IMR-90 (cell line): ENCODE results near the gene RNPC3. TPM values are rescaled to one million over a fixed set of nuclear protein-coding genes. Genes with fewer than 3 reads are reported as not detected.
A peak's percentile ranks its signal among the peaks of the same experiment; 100 is the strongest.

ENCODE experiments used
- ATAC-seq: fragments of 200-7000 bp; cut with Tn5 transposase; 2 replicates; pipeline ENCODE4 v1.9.1; 2020; ENCODE audit warnings: low read depth, mild to moderate bottlenecking, moderate library complexity
- BruUV-seq: library from RNA; stranded (reverse); fragments of 400-500 nt; replicated peaks from 2 replicates; lab custom pipeline; 2021; lab: Mats Ljungman, UMichigan
- CTCF ChIA-PET: fragments of 300-600 bp; formaldehyde crosslinking; extraction: SDS; loops from one replicate; lab custom pipeline; 2021; ENCODE audit warnings: antibody characterized with exemption; lab: Yijun Ruan, JAX
- POLR2A ChIA-PET: fragments of 300-600 bp; sonication (Branson Sonifier 250); formaldehyde crosslinking; loops from one replicate; lab custom pipeline; 2022; ENCODE audit warnings: antibody characterized with exemption; ENCODE audit not compliant: unreplicated experiment; lab: Charles Lee
- DNase-seq: peaks from one replicate; pipeline ENCODE4 v3.0.0; 2013
- H2AFZ ChIP-seq: replicated peaks from 2 replicates; pipeline ENCODE3; 2013; ENCODE audit warnings: low read length, mild to moderate bottlenecking; ENCODE audit not compliant: poor library complexity
- H2AK5ac ChIP-seq: 2 replicates; pipeline ENCODE4 v1.6.1; 2013; ENCODE audit warnings: low read depth, low read length, inconsistent platforms
- H2AK9ac ChIP-seq: replicated peaks from 2 replicates; pipeline ENCODE3; 2013; ENCODE audit warnings: mild to moderate bottlenecking, low read depth, low read length, moderate library complexity; ENCODE audit not compliant: poor library complexity
- H2BK120ac ChIP-seq: 2 replicates; pipeline ENCODE4 v1.6.1; 2013; ENCODE audit warnings: low read depth, low read length, inconsistent platforms
- H2BK15ac ChIP-seq: 3 replicates; pipeline ENCODE4 v1.6.1; 2013; ENCODE audit warnings: low read depth, low read length, inconsistent platforms
- H2BK20ac ChIP-seq: 2 replicates; pipeline ENCODE4 v1.6.1; 2013; ENCODE audit warnings: low read depth, mild to moderate bottlenecking, inconsistent platforms, low read length, moderate library complexity
- H2BK5ac ChIP-seq: 2 replicates; pipeline ENCODE4 v1.6.1; 2013; ENCODE audit warnings: mild to moderate bottlenecking, low read depth, low read length, inconsistent platforms; ENCODE audit not compliant: poor library complexity, severe bottlenecking
- H3K14ac ChIP-seq: replicated peaks from 2 replicates; pipeline ENCODE4 v1.6.1; 2013; ENCODE audit warnings: low read depth, low read length, inconsistent platforms
- H3K18ac ChIP-seq: 2 replicates; pipeline ENCODE4 v1.6.1; 2013; ENCODE audit warnings: low read depth, low read length, control low read depth
- H3K23ac ChIP-seq: 2 replicates; pipeline ENCODE4 v1.6.1; 2013; ENCODE audit warnings: low read depth, low read length, inconsistent platforms
- H3K27ac ChIP-seq: 2 replicates; pipeline ENCODE4 v1.5.1; 2013; ENCODE audit warnings: mild to moderate bottlenecking, control low read depth, low read length; ENCODE audit not compliant: insufficient read depth
- H3K27me3 ChIP-seq: 2 replicates; pipeline ENCODE4 v1.6.1; 2013; ENCODE audit warnings: low read length; ENCODE audit not compliant: control insufficient read depth, insufficient read depth
- H3K36me3 ChIP-seq: 2 replicates; pipeline ENCODE4 v1.6.1; 2013; ENCODE audit warnings: low read length, mixed read lengths; ENCODE audit not compliant: control insufficient read depth, insufficient read depth
- H3K4ac ChIP-seq: 2 replicates; pipeline ENCODE4 v1.6.1; 2013; ENCODE audit warnings: low read depth, low read length, inconsistent platforms
- H3K4me1 ChIP-seq: 2 replicates; pipeline ENCODE4 v1.6.1; 2013; ENCODE audit warnings: low read length, mixed read lengths; ENCODE audit not compliant: control insufficient read depth, insufficient read depth
- H3K4me2 ChIP-seq: 2 replicates; pipeline ENCODE4 v1.6.1; 2013; ENCODE audit warnings: low read depth, mild to moderate bottlenecking, control low read depth, low read length, moderate library complexity
- H3K4me3 ChIP-seq: 2 replicates; pipeline ENCODE4 v1.5.1; 2013; ENCODE audit warnings: low read depth, mild to moderate bottlenecking, control low read depth, low read length, moderate library complexity; ENCODE audit not compliant: insufficient read depth
- H3K56ac ChIP-seq: 2 replicates; pipeline ENCODE4 v1.6.1; 2013; ENCODE audit warnings: low read length, inconsistent platforms; ENCODE audit not compliant: insufficient read depth; ENCODE audit errors: extremely low read depth
- H3K79me1 ChIP-seq, 2 experiments: 2 replicates each; pipeline ENCODE4 v1.6.1; 2013; ENCODE audit warnings: low read length in 2 of 2, inconsistent platforms in 1 of 2, low read depth in 1 of 2
- H3K9ac ChIP-seq: 2 replicates; pipeline ENCODE4 v1.6.1; 2013; ENCODE audit warnings: low read depth, low read length, control low read depth
- H3K9me1 ChIP-seq: 2 replicates; pipeline ENCODE4 v1.6.1; 2013; ENCODE audit warnings: low read length, inconsistent platforms; ENCODE audit not compliant: insufficient read depth
- H3K9me3 ChIP-seq: 2 replicates; pipeline ENCODE4 v1.6.1; 2013; ENCODE audit warnings: low read length; ENCODE audit not compliant: control insufficient read depth, insufficient read depth
- H4K20me1 ChIP-seq: 2 replicates; pipeline ENCODE4 v1.6.1; 2013; ENCODE audit warnings: low read length, inconsistent platforms; ENCODE audit not compliant: insufficient read depth
- H4K5ac ChIP-seq: 2 replicates; pipeline ENCODE4 v1.6.1; 2013; ENCODE audit warnings: mild to moderate bottlenecking, low read depth, low read length, control low read depth
- H4K8ac ChIP-seq, 2 experiments: 2 replicates each; pipeline ENCODE4 v1.6.1; 2013; ENCODE audit warnings: low read depth in 2 of 2, low read length in 2 of 2, control low read depth in 1 of 2, inconsistent platforms in 1 of 2
- H4K91ac ChIP-seq: 2 replicates; pipeline ENCODE4 v1.6.1; 2013; ENCODE audit warnings: low read depth, low read length, inconsistent platforms; ENCODE audit not compliant: insufficient read depth
- BHLHE40 ChIP-seq: fragments of 150-350 bp; IDR thresholded peaks from 2 replicates; pipeline ENCODE4 v1.6.1; 2016; ENCODE audit warnings: mild to moderate bottlenecking, low read depth, low read length
- CEBPB ChIP-seq: IDR thresholded peaks from 2 replicates; pipeline ENCODE4 v1.6.1; 2012; ENCODE audit warnings: low read depth, low read length, improper control_type of control experiment
- CHD1 ChIP-seq: IDR thresholded peaks from 2 replicates; pipeline ENCODE4 v1.6.1; 2012; ENCODE audit warnings: low read depth, low read length, improper control_type of control experiment
- CTCF ChIP-seq: conservative IDR thresholded peaks from 2 replicates; pipeline ENCODE4 v1.5.1; 2012; ENCODE audit warnings: mild to moderate bottlenecking, low read depth, low read length, improper control_type of control experiment
- ELK1 ChIP-seq: fragments of 150-350 bp; IDR thresholded peaks from 2 replicates; pipeline ENCODE4 v1.6.1; 2016; ENCODE audit warnings: low read depth, mild to moderate bottlenecking, low read length, moderate library complexity, borderline replicate concordance
- FOS ChIP-seq: fragments of 150-350 bp; IDR thresholded peaks from 2 replicates; pipeline ENCODE4 v1.6.1; 2016; ENCODE audit warnings: low read depth, low read length
- MAFK ChIP-seq: IDR thresholded peaks from 2 replicates; pipeline ENCODE4 v1.6.1; 2012; ENCODE audit warnings: low read depth, low read length, improper control_type of control experiment
- MAZ ChIP-seq: IDR thresholded peaks from 2 replicates; pipeline ENCODE4 v1.6.1; 2012; ENCODE audit warnings: low read depth, mild to moderate bottlenecking, low read length, improper control_type of control experiment, moderate library complexity, borderline replicate concordance
- MXI1 ChIP-seq: IDR thresholded peaks from 2 replicates; pipeline ENCODE4 v1.6.1; 2012; ENCODE audit warnings: low read depth, mild to moderate bottlenecking, low read length, moderate library complexity, borderline replicate concordance
- NFE2L2 ChIP-seq: fragments of 150-350 bp; IDR thresholded peaks from 2 replicates; pipeline ENCODE4 v1.6.1; 2016; ENCODE audit warnings: low read depth, mild to moderate bottlenecking, low read length
- RAD21 ChIP-seq: IDR thresholded peaks from 2 replicates; pipeline ENCODE4 v1.6.1; 2012; ENCODE audit warnings: low read length, improper control_type of control experiment
- RFX5 ChIP-seq: IDR thresholded peaks from 2 replicates; pipeline ENCODE4 v1.8.0; 2012; ENCODE audit warnings: low read depth, mild to moderate bottlenecking, low read length, moderate library complexity
- SMC3 ChIP-seq: fragments of 150-350 bp; IDR thresholded peaks from 2 replicates; pipeline ENCODE4 v1.6.1; 2016; ENCODE audit warnings: low read depth, mild to moderate bottlenecking, antibody characterized with exemption, low read length, moderate library complexity
- USF2 ChIP-seq: fragments of 150-350 bp; IDR thresholded peaks from 2 replicates; pipeline ENCODE4 v1.6.1; 2017; ENCODE audit warnings: mild to moderate bottlenecking, antibody characterized with exemption, low read length, low read depth
- WGBS, 2 experiments: methylation state at CpG; one replicate each; pipeline versions ENCODE4 v1.1.5 to v1.1.7; 2013; ENCODE audit warnings: missing lambda C conversion rate in 2 of 2; ENCODE audit not compliant: insufficient read length in 1 of 2; ENCODE audit errors: extremely low coverage in 2 of 2; 5-methylcytosine and 5-hydroxymethylcytosine counted together
- dilution Hi-C: fragments of 300-500 bp; cut with HindIII; formaldehyde crosslinking; loops from one replicate; pipeline ENCODE4 v1.14.3; 2018; ENCODE audit warnings: low sequenced_read_pairs; ENCODE audit not compliant: unreplicated experiment
- in situ Hi-C: fragments of 300-500 bp; cut with MboI; formaldehyde crosslinking; loops from 3 replicates; pipeline ENCODE4 v1.14.3; 2019; ENCODE audit warnings: low sequenced_read_pairs, inconsistent platforms, mixed read lengths
- intact Hi-C: fragments of 100-400 bp; cut with micrococcal nuclease; formaldehyde crosslinking; loops from 2 replicates; pipeline ENCODE4 v1.10.0; 2022
- polyA plus RNA-seq, 3 experiments: library from polyadenylated mRNA; depleted of rRNA; stranded (reverse); fragments of >200 nt; gene quantifications; 2 replicates each; pipeline ENCODE4 v1.2.3, GENCODE V29; 2012; ENCODE audit warnings: low replicate concordance in 1 of 3
- total RNA-seq: library from RNA; depleted of rRNA; stranded (reverse); fragments of >200 nt; gene quantifications from 2 replicates; pipeline ENCODE4 v1.2.3, GENCODE V29; 2012

Gene RNPC3
- total and polyA plus RNA-seq, 2 of the 4 experiments (the other 2 are of a cell fraction), result 3.8 to 9.9 TPM

GRCh38 chr1:103541431-103541830, 15.9 kb downstream of the RNPC3 start:
- H3K56ac ChIP-seq, result no peak overlapping the region
- H3K9me3 ChIP-seq, result no peaks in the 10 kb centered on the region
- H2BK20ac ChIP-seq, result no peak overlapping the region
- no peaks in the 10 kb centered on the region for H3K79me1 ChIP-seq
- BruUV-seq, result no TSS peak
- dilution Hi-C loops, result no loop called here
- no peak overlapping the region for H2BK5ac ChIP-seq
- H4K8ac ChIP-seq, result no peak overlapping the region
- no peaks in the 10 kb centered on the region for H3K27me3 ChIP-seq
- no peak overlapping the region for H3K23ac ChIP-seq
- H3K4me3 ChIP-seq, result no peak overlapping the region
- no CpG with 5 or more reads among the region's 3 CpGs for WGBS, 2 experiments
- H2BK15ac ChIP-seq, result no peak overlapping the region
- ATAC-seq (no peak), DNase-seq (peak; percentile 33)
- H3K18ac ChIP-seq, result no peak overlapping the region
- ChIA-PET POLR2A (no interaction called here), CTCF (no interaction called here)
- H4K91ac ChIP-seq, result no peak overlapping the region
- no peak overlapping the region for H3K4ac ChIP-seq
- H3K27ac ChIP-seq, result no peak overlapping the region
- no peak overlapping the region for H2AK9ac ChIP-seq
- in situ Hi-C loops, result no loop called here
- H2AK5ac ChIP-seq, result no peak overlapping the region
- intact Hi-C loops, result no loop called here
- H3K36me3 ChIP-seq, result peaks cover 15% of the 10 kb centered on the region
- no peak overlapping the region for H2BK120ac ChIP-seq
- H4K20me1 ChIP-seq, result no peaks in the 10 kb centered on the region
- no peak for TF ChIP-seq MXI1
- no peak for TF ChIP-seq CTCF
- TF ChIP-seq CEBPB, result no peak
- no peak for TF ChIP-seq USF2
- TF ChIP-seq MAZ, result no peak
- TF ChIP-seq FOS, result no peak
- no peak for TF ChIP-seq NFE2L2
- TF ChIP-seq MAFK, result no peak
- no peak for TF ChIP-seq RFX5
- no peak for TF ChIP-seq ELK1
- TF ChIP-seq CHD1, result no peak
- TF ChIP-seq RAD21, result no peak
- TF ChIP-seq SMC3, result no peak
- TF ChIP-seq BHLHE40, result no peak
- no peak overlapping the region for H3K4me2 ChIP-seq
- no peak overlapping the region for H2AFZ ChIP-seq
- no peaks in the 10 kb centered on the region for H3K9me1 ChIP-seq
- no peak overlapping the region for H3K14ac ChIP-seq
- no peaks in the 10 kb centered on the region for H3K4me1 ChIP-seq
- no peak overlapping the region for H3K9ac ChIP-seq
- H4K5ac ChIP-seq, result no peak overlapping the region
